Hepatocyte (in vitro differentiated cells): ENCODE data around the gene RBX1.

Experiments
- CTCF ChIP-seq: fragments of 200-600 bp; sonication (generic); IDR thresholded peaks from 2 replicates; pipeline ENCODE4 v1.5.1; 2016; ENCODE audit warnings: antibody characterized with exemption, mild to moderate bottlenecking; ENCODE audit not compliant: poor library complexity
- EZH2phosphoT487 ChIP-seq: fragments of 200-600 bp; sonication (generic); IDR thresholded peaks from one replicate; pipeline ENCODE4 v1.6.1; 2018; ENCODE audit warnings: antibody characterized with exemption, mild to moderate bottlenecking, low read depth, moderate library complexity; ENCODE audit not compliant: unreplicated experiment, severe bottlenecking

- TF ChIP-seq CTCF (no peak), EZH2phosphoT487 (no peak)
These were observed 30.7 kb upstream of the RBX1 start for GRCh38 chr22:40920526-40920925.
